ENCODE data around the gene TMOD1.

- TF ChIP-seq CTCF (IDR thresholded peaks at IDR 0.05; ENCODE audit: low read depth, low read length) (no peak), EZH2phosphoT487 (IDR thresholded peaks at IDR 0.05; ENCODE audit: low read depth) (no peak)
These were observed 13.1 kb downstream of the TMOD1 start for GRCh38 chr9:97514531-97514930.

All from OCI-LY3 (cell line).